MM.1S (cell line): Measurements from ENCODE around the gene CAMKK2.

Experiments
- EZH2 ChIP-seq: fragments of 300-600 bp; sonication (generic); optimal IDR thresholded peaks from 2 replicates; pipeline ENCODE3; 2017; ENCODE audit warnings: low read depth, mild to moderate bottlenecking, antibody characterized with exemption, low read length, mixed read lengths
- EZH2phosphoT487 ChIP-seq: fragments of 300-600 bp; sonication (generic); IDR thresholded peaks from 2 replicates; pipeline ENCODE4 v1.6.1; 2018; ENCODE audit warnings: antibody characterized with exemption, low read length
- TF ChIP-seq, protein P1 (sequence below): fragments of 300-600 bp; sonication (generic); IDR thresholded peaks from 2 replicates; pipeline ENCODE4 v1.5.1; 2016; ENCODE audit warnings: antibody characterized with exemption, low read length, mixed read lengths

DNA sequence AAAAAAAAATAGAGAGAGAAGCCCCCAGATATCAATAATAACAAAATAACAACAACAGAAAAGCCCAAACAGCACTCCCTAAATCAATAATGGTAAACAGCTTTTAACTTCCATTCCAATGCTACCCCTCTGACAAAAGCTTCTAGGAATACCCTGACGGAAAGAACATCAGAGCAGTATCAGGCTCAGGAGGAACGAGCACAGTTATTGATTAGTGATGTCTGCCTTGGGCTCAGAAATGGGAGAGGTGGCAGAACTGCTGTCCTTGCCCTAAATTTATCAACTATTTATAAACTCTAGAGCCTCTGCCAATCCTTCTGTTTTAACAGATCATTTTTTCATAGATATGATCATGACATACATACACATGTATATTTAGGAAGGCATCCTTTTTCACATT lies 44.7 kb downstream of the CAMKK2 start:
- TF ChIP-seq, protein P1, sequence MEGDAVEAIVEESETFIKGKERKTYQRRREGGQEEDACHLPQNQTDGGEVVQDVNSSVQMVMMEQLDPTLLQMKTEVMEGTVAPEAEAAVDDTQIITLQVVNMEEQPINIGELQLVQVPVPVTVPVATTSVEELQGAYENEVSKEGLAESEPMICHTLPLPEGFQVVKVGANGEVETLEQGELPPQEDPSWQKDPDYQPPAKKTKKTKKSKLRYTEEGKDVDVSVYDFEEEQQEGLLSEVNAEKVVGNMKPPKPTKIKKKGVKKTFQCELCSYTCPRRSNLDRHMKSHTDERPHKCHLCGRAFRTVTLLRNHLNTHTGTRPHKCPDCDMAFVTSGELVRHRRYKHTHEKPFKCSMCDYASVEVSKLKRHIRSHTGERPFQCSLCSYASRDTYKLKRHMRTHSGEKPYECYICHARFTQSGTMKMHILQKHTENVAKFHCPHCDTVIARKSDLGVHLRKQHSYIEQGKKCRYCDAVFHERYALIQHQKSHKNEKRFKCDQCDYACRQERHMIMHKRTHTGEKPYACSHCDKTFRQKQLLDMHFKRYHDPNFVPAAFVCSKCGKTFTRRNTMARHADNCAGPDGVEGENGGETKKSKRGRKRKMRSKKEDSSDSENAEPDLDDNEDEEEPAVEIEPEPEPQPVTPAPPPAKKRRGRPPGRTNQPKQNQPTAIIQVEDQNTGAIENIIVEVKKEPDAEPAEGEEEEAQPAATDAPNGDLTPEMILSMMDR = no peak
- TF ChIP-seq EZH2 (no peak), EZH2phosphoT487 (no peak)
